Omental fat pad (tissue), 4 donors: ENCODE data around the gene BAMBI. TPM values are rescaled to one million over a fixed set of nuclear protein-coding genes. Genes with fewer than 3 reads are reported as not detected.

Source experiments
- ATAC-seq: fragments of 150-250 bp; one replicate; pipeline ENCODE4 v1.9.1; 2016; ENCODE audit warnings: mild to moderate bottlenecking, moderate library complexity; ENCODE audit not compliant: low FRiP score
- DNase-seq: peaks from one replicate; pipeline ENCODE4 v3.0.0-alpha.2; 2019; ENCODE audit warnings: low spot score
- total RNA-seq, 4 donors: library from RNA; depleted of rRNA; stranded (reverse); fragments of >200 nt; gene quantifications; one replicate each; pipeline ENCODE4 v1.1.0, GENCODE V29; 2016
- TF ChIP-seq, protein P1 (sequence below), 3 donors: fragments of 450-650 bp; IDR thresholded peaks; one replicate each; pipeline ENCODE4 v1.5.1; 2016 to 2017; ENCODE audit warnings: antibody characterized with exemption in 3 of 3, mild to moderate bottlenecking in 3 of 3, moderate library complexity in 2 of 3

BAMBI gene
- total RNA-seq, 4 donors from 2014 or later: 6.9 to 20.5 (median 13.3) TPM

DNA sequence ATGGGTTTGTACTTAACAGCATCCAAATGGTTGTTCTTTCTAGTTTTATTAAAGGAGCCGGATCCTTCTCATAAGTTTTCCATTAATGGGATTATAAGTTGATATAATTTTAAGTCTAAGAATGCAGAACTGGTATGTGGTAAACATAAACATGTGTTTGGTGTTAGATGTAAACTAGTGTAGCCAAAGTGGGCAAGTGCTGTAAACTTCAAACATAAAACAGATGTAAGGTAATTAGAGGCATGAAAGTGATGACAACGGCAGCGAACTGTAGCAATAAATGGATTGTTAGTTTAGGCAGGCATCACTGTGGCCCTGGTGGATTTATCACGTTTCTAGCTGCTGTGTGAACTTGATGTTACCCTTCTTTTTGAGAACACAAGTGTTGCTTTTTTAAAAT, 37.9 kb downstream of the BAMBI start:
- no peak for ATAC-seq
- TF ChIP-seq, protein P1, sequence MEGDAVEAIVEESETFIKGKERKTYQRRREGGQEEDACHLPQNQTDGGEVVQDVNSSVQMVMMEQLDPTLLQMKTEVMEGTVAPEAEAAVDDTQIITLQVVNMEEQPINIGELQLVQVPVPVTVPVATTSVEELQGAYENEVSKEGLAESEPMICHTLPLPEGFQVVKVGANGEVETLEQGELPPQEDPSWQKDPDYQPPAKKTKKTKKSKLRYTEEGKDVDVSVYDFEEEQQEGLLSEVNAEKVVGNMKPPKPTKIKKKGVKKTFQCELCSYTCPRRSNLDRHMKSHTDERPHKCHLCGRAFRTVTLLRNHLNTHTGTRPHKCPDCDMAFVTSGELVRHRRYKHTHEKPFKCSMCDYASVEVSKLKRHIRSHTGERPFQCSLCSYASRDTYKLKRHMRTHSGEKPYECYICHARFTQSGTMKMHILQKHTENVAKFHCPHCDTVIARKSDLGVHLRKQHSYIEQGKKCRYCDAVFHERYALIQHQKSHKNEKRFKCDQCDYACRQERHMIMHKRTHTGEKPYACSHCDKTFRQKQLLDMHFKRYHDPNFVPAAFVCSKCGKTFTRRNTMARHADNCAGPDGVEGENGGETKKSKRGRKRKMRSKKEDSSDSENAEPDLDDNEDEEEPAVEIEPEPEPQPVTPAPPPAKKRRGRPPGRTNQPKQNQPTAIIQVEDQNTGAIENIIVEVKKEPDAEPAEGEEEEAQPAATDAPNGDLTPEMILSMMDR (IDR thresholded peaks at IDR 0.05): no peak
- no peak for DNase-seq

DNA sequence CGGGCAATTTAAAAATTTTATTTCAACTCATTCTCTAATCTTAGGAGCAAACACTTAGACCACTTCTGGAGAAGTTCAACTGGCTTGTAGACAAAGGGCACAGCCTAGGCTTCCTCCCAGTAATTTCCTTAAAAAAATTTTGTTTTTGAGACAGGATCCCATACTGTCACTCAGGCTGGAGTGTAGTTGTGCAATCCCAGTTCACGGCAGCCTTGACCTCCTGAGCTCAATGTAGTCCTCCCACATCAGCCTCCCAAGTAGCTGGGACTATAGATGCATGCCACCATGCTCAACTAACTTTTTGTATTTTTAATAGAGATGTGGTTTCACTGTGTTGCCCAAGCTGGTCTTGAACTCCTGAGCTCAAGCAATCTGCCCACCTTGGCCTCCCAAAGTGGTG, 38.4 kb downstream of the BAMBI start:
- no peak for ATAC-seq
- DNase-seq: no peak
- TF ChIP-seq, protein P1 (IDR thresholded peaks at IDR 0.05): no peak

DNA sequence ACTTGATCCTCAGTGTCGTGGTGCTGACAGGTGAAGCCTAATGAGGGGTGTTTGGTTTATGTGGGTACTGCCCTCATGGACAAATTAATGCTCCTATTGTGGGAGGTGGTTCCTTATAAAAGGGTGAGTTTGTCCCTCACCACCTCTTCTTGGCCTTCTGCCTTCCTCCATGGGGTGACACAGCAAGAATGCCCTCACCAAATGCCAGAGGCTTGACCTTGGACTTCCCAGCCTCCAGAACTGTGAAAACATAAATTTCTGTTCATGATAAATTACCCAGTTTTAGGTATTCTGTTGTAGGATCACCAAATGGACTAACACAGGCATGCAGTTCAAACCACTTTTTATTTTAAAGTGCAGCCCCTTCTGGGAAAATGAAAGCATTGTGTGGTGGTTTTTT, 39.4 kb downstream of the BAMBI start:
- ATAC-seq (no peak), DNase-seq (no peak)
- TF ChIP-seq, protein P1 (IDR thresholded peaks at IDR 0.05): no peak

DNA sequence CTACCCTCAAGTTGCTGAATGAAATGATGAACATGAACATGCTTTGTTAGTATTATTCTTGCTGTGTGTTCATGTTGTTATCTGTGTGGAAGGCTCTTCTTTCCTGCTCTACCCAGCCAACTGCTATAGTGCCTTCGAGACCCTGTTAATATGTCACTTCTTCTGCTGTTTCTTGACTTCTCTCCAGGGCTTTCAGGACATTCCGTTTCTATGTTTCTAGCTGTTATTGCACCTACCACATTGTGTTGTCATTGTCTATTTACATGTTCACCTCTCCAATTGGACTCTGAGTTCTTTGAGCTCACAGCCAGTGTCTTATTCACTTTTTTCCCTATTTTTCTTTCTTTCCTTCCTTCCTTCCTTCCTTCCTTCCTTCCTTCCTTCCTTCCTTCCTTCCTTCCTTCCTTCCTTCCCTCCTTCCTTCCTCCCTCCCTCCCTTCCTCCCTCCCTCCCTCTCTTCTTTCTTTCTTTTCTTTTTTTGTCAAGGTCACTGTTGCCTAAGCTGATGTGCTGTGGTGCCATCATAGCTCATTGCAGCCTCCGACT, 40.4 kb downstream of the BAMBI start:
- ATAC-seq (no peak), DNase-seq (no peak)
- TF ChIP-seq, protein P1 (IDR thresholded peaks at IDR 0.05): no peak

DNA sequence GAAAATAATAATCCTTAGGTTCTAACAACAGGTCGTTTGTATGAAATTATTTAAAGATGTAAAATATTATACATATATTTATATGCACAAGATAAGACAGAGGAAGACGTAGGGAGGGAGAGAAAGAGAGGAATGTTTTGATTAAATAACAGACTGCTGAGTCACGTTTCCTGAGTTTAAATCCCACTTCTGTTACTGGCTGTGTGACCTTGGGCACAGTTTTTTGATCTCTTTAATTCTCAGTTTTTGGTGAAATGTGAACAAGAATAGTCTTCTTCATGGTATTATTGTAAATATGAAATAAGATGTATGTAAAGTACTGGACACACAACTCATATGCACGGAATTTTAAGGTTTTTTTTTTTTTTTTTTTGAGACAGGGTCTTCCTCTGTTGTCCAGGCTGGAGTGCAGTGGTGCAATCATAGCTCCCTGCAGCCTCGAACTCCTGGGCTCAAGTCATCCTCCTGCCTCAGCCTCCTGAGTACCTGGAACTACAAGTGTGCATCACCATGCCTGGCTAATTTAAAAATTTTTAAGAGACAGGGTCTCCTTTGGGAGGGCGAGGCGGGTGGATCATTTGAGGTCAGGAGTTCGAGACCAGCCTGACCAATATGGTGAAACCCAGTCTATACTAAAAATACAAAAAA, 42.6 kb downstream of the BAMBI start:
- ATAC-seq: no peak
- DNase-seq: no peak
- TF ChIP-seq, protein P1 (IDR thresholded peaks at IDR 0.05): no peak

DNA sequence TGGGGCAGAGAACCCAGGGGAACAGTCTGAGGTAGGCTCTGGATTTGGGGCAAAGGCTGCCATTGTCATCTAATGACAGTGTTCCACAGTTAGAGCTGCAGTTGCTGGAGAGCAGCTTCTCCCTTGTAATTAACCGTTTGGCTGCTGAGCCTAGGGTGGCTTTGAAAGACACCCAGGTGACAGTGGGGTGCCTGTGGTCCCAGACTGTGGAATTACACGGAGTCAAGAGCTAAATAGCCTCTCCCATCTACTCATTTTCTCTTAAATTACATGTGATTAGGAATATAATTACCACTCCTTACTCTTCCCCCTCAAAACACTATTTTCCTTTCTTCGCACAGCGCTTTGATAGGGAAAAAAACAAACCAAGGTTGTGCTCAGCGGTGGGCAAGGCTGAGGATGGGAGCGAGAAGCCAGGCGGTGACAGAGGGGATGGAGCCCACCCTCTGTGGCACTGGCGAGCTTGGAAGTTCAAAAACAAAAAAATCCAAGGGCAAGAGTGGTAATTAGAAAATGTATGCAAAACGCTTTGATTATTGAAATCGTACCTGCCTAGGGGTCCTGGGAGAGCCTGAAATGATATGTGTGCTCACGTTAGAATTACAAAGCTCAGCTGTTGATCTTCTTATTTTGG, 44.1 kb downstream of the BAMBI start:
- no peak for ATAC-seq
- TF ChIP-seq, protein P1 (IDR thresholded peaks at IDR 0.05): no peak
- DNase-seq: no peak
